Lower leg skin (tissue), 3 donors: Measurements from ENCODE around the gene IDH3A.

Experiments
- POLR2A ChIP-seq, 2 donors: fragments of 450-650 bp; IDR thresholded peaks; one replicate each; pipeline ENCODE4 v1.6.1; 2016 to 2017; ENCODE audit warnings: antibody characterized with exemption in 2 of 2, mild to moderate bottlenecking in 1 of 2, moderate library complexity in 1 of 2
- TF ChIP-seq, protein P1 (sequence below), 3 donors: fragments of 450-650 bp; IDR thresholded peaks; one replicate each; pipeline ENCODE4 v1.5.1; 2016; ENCODE audit warnings: antibody characterized with exemption in 3 of 3, mild to moderate bottlenecking in 3 of 3, moderate library complexity in 2 of 3

DNA sequence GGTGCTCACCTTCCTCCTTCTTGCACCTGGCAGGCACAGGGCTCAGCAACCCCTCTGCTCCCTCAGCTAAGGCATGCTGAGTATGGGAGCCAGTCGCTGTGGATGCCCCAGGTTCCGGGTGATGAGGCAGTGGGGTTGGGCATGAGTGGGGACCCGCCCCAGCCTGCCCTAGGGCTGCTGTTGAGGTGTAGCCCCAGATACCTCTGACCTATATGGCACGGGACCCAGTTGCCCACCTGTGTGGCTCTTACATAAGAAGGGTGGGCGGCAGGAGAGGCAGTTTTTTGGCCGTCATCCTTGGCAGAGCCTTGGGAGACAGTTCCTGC is 64.2 kb downstream of the IDH3A start:
- TF ChIP-seq, protein P1, sequence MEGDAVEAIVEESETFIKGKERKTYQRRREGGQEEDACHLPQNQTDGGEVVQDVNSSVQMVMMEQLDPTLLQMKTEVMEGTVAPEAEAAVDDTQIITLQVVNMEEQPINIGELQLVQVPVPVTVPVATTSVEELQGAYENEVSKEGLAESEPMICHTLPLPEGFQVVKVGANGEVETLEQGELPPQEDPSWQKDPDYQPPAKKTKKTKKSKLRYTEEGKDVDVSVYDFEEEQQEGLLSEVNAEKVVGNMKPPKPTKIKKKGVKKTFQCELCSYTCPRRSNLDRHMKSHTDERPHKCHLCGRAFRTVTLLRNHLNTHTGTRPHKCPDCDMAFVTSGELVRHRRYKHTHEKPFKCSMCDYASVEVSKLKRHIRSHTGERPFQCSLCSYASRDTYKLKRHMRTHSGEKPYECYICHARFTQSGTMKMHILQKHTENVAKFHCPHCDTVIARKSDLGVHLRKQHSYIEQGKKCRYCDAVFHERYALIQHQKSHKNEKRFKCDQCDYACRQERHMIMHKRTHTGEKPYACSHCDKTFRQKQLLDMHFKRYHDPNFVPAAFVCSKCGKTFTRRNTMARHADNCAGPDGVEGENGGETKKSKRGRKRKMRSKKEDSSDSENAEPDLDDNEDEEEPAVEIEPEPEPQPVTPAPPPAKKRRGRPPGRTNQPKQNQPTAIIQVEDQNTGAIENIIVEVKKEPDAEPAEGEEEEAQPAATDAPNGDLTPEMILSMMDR (IDR thresholded peaks at IDR 0.05): no peak
- no peak for TF ChIP-seq POLR2A (IDR thresholded peaks at IDR 0.05)
